ENCODE data around the gene MED23.

DNA sequence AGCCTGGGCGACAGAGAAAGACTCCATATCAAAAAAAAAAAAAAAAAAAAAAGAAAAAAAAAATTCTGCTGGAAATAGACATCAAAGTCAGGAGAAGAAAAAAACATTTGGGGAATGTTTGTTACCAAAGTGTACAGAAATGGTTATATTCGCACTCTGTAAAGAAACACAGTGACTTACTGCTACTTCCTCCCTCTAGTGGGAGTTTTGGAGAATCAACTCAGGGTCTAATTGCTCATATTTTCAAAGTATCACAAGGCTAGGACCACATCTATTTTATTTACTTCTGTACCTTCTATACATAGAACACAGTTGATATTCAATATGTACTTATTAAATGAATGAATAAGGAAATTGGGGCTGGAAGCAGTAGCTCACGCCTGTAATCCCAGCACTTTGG, 30.6 kb downstream of the MED23 start:
- TF ChIP-seq, protein P1, sequence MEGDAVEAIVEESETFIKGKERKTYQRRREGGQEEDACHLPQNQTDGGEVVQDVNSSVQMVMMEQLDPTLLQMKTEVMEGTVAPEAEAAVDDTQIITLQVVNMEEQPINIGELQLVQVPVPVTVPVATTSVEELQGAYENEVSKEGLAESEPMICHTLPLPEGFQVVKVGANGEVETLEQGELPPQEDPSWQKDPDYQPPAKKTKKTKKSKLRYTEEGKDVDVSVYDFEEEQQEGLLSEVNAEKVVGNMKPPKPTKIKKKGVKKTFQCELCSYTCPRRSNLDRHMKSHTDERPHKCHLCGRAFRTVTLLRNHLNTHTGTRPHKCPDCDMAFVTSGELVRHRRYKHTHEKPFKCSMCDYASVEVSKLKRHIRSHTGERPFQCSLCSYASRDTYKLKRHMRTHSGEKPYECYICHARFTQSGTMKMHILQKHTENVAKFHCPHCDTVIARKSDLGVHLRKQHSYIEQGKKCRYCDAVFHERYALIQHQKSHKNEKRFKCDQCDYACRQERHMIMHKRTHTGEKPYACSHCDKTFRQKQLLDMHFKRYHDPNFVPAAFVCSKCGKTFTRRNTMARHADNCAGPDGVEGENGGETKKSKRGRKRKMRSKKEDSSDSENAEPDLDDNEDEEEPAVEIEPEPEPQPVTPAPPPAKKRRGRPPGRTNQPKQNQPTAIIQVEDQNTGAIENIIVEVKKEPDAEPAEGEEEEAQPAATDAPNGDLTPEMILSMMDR (IDR thresholded peaks at IDR 0.05) = peak in 3 of 6 experiments; percentile 33 to 38 (median 33)
- no peak for TF ChIP-seq POLR2A (IDR thresholded peaks at IDR 0.05)
